ENCODE measurements around the gene KRT9. TPM values are rescaled to one million over a fixed set of nuclear protein-coding genes. Genes with fewer than 3 reads are reported as not detected.
"Not testable (repeated sequence)": the region's sequence is repeated elsewhere in the genome, so short reads cannot be mapped to it uniquely, and the experiment has no call there.

KRT9 gene
- total RNA-seq, 1 donor from 2014 or later: not detected

DNA sequence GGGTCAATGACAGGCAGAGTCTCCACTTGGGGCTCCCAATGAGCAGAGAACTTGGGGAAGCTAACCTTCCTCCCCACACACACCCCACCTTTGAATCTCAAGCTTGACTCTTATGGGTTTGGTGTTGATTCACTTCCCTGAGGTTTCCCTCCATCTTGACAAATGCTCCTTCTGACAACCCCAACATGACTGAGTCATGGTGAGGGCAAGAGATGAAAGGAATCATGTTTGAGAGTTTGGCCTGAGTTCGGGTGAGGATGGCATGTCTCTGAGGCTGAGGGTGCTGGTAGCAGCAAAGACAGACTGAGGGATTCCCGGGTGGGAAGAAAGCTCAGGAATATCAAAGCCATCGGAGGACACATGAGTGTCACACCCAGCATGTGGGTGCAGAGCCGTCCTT, 18.7 kb downstream of the KRT9 start:
- intact Hi-C loops (cut with micrococcal nuclease): no loop called here
- ATAC-seq: no peak
- DNase-seq: no peak

DNA sequence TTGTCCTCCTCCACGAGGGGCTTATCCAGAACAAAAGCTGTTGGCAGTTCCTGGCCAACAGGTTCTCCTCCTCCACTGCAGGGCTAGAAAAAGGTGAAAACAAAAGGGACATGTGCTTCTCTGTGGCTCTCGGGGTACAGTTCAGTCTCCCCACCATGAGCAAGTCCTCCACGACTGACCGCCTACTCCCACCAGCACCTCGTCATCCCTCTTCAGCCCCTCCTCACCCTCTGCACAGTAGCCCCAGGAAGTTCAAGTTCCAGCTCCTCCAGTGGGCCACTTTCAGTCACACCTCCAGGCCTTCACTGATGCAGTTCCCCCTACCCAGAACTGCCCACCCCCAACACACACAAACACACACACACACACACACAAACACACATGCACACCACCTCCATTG, 19.4 kb downstream of the KRT9 start:
- no peak for DNase-seq
- ATAC-seq: no peak
- intact Hi-C loops (cut with micrococcal nuclease): no loop called here

DNA sequence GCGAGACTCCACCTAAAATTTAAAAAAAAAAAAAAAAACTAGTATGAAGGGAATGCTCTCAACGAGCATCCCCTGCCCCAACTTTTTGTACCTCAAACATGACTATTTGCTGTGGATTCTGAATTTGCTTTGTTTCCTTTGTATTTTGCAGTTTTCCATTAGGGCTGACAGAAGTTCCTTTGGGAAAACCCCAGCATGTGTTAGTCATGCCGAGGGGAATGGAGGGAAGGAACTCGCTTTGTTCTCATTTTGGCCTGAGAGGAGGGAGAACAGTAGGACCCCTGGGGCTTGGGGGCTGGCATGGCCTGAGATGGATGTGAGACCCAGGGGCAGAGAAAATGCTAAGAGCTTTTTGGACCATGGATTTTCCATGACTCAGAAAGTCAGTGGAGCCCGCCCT, 20.5 kb downstream of the KRT9 start:
- intact Hi-C loops (cut with micrococcal nuclease): no loop called here
- DNase-seq: no peak
- no peak for ATAC-seq

DNA sequence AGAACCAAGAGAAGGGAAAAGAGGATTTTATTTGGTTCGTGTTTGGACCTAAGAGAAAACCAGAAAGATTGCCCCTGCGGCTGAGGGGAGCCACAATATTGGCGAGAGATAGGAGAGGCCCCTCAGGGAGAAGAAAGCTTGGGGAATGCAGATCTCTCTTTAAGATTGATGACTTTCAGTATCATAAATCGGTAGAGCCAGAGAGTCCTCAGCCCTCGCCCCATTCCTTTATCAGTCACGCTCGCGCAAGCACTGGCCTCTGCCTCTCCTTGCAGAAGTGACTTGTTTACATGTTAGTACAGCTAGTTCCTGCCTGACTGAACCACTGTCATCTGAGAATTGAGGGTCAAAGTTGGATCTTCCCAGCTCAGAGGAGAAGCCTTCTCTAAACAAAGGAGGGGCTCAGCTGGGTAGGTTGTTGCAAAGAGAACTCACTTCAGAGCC, 22.2 kb downstream of the KRT9 start:
- intact Hi-C loops (cut with micrococcal nuclease): loop anchor here (10.0 kb wide), 1 partner anchor 95 kb away; no protein-coding TSS in a partner anchor
- DNase-seq: no peak
- ATAC-seq: no peak

DNA sequence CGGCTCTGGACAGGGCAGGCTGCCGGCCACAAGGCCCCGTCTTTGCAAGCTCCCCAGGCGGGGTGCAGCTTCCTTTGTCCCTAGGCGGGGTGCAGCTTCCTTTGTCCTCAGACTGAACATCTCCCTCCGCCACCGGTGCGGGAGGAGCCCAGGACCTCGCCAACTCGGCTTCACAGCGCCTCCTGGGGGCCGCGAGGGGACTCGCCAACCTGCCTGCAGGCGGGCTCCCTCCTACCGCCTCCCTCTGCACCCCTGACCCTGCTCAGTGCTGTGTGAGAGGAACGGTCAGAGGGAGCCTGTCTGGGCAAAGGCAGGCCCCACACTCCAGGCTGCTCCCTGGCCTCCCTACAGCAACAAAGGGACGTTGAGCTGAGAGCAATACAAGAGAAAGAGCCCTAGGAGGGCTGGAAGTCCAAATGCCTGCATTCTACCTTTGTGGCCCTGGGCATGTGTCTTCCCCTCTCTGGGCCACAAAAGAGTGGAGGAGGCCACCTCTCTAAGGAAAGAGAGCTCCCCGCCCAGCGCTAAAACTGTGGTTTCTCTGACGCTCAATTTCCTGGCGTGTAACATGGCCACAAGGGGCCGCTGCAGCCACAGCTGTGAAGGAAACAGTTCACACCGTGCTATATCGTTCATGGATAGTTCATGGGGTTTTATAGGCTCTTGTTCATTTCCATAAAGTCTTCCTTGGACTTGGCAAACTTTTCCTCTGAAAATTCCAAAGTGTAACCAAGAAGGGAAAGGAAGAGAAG, 22.8 kb downstream of the KRT9 start:
- ATAC-seq (peak; percentile 93), DNase-seq (peak; percentile 89)
- intact Hi-C loops (cut with micrococcal nuclease): loop anchor here (10.0 kb wide), 1 partner anchor 96 kb away; no protein-coding TSS in a partner anchor

DNA sequence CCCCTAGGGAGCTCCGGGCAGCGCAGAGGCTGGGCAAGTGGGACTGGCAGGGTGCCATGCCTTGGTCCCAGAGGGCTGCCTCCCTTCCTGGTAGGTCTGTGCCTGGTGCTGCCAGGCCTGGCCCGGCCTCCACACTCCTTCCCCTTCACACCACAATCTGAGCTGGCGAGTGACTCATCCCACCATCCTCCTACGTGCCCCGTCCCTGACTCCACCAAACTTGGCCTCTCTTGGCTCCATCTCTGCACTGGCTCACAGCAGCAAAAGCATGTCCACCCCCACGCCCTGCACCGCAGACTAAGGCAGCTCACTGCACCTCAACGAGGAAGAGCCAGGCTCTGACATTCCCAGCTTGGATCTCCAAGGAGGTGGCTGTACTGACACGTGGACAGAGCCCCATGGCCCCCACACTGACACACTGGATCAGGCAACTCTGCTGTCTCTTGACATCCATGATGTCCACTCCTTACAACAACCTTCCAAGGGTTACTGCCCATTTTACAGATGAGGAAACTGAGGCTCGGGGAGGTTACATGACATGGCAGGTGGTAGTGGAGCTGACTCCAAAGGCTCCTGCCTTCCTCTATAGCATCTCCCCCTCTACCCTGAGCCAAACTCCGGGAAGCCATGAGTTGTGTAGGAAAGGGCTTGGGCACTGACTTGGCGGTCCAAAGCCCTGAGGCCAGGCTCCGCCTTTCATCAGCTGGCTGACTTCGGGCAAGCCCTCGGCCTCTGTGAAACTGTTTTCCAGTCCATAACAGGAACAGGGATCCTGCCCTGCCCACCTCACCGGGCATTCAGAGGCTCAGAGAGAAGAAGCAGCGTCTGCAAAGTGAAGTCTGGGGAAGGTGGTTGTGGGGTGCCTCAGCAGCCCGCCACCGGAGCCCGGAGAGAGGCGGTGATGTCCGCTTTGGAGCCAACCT, 23.7 kb downstream of the KRT9 start:
- peak; percentile 51 for DNase-seq
- peak; percentile 38 for ATAC-seq
- intact Hi-C loops (cut with micrococcal nuclease): loop anchor here (10.0 kb wide), 1 partner anchor 97 kb away; no protein-coding TSS in a partner anchor

DNA sequence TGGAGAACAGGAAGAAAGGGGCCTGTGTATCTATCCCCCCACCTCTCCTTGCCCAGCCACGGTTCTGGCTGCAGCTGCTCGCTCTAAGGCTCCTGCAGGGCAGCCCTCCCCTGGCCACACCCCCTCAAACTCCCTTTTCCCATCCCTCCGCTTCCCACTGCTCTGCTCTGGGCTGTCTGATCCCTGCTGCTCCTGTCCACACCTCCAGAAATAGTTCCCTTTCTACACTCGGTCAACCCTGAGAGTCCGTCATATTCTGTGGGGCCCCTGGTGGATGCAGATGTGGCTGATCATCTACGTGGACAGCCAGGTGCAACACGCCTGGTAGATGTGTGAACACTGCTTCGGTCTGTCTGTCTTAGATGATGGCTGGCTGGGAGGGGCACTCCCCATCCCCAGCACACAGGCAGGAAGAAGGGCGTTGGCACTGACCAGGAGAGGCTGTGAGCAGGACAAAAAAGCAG, 24.4 kb downstream of the KRT9 start:
- DNase-seq: no peak
- ATAC-seq: no peak
- intact Hi-C loops (cut with micrococcal nuclease): loop anchor here (10.0 kb wide), 1 partner anchor 97 kb away; no protein-coding TSS in a partner anchor

DNA sequence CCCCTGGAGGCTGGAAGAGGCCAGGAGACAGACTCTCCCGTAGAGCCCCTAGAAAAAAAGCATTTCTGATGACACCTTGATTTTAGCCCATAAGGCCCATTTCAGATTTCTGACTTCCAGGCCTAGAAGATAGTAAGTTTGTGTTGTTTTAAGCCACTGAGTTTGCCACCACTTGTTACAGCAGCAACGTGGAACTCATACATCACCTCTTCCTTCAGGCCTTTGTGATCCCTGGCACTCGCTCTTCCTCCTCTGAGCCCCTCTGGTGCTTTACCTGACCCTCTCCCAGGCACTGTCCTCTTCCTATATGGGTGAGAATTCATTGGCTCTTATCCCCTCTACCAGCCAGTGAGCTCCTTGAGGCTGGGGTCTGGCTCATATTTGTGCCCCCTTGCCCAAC, 25.0 kb downstream of the KRT9 start:
- intact Hi-C loops (cut with micrococcal nuclease): loop anchor here (10.0 kb wide), 1 partner anchor 98 kb away; no protein-coding TSS in a partner anchor
- ATAC-seq: no peak
- DNase-seq: no peak

DNA sequence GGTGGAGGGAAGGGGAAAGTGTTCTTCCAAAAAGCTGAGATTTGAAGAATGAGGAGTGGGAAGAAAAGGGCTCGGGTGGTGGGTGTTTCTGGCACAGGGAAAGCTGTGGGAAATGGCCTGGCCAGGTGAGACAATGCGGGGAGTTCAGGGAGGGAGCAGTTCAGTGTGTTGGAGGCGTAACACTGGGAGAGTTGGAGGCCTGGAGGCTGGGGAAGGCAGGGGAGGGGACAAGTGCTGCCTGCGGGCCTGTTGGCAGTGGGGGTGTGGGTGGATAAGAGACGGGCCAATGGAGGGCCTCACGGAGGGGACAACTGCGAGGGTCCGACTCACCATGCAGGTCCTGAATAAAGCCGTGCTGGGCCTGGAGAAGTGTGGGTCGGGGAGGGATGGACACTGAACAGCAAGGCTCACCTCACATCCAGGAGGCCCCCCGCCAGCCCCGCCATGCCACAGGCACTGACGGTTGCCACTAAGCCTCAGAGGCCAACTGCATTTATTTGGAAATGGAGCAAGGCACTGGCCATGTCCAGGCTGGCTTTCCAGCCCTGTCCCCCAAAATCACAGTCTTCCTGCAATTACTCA, 25.9 kb downstream of the KRT9 start:
- no peak for ATAC-seq
- intact Hi-C loops (cut with micrococcal nuclease): loop anchor here (10.0 kb wide), 1 partner anchor 99 kb away; no protein-coding TSS in a partner anchor
- no peak for DNase-seq

DNA sequence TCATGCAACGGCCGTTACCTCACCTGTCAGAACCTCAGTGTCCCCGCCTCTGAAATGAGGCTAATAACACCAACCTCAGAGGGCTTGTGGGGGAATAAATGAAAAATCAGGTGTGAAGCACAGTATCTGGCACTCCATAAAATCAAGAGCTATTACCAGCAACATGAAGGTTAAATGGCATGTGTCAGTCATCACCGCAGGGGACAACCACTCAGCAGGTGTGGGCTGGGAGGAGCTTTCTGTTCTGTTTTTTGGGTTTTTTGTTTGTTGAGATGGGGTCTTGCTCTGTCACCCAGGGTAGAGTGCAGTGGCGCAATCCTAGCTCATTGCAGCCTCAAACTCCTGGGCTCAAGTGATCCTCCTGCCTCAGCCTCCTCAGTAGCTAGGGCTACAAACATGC, 26.9 kb downstream of the KRT9 start:
- intact Hi-C loops (cut with micrococcal nuclease): loop anchor here (10.0 kb wide), 1 partner anchor 100 kb away; no protein-coding TSS in a partner anchor
- DNase-seq: no peak
- ATAC-seq: no peak

DNA sequence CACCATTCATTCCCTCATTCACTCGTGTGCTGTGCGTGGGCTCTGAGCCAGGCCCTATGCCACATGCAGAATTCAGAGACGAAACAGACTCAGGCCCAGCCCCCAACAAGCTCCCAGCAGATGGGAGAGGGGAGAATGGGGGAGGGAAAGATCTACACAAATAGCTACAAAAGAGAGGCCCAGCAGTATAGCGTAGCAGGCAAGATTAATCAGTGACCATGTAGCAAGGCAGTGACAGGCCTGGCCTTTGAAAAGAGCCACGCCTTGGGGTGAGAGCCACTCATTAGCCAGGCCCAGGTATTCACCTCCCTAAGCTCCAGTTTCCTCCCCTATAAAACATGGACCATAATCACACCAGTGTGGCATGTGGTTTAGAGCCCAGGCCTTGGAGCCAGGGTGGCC, 27.4 kb downstream of the KRT9 start:
- no peak for ATAC-seq
- DNase-seq: no peak
- intact Hi-C loops (cut with micrococcal nuclease): loop anchor here (10.0 kb wide), 1 partner anchor 100 kb away; no protein-coding TSS in a partner anchor

DNA sequence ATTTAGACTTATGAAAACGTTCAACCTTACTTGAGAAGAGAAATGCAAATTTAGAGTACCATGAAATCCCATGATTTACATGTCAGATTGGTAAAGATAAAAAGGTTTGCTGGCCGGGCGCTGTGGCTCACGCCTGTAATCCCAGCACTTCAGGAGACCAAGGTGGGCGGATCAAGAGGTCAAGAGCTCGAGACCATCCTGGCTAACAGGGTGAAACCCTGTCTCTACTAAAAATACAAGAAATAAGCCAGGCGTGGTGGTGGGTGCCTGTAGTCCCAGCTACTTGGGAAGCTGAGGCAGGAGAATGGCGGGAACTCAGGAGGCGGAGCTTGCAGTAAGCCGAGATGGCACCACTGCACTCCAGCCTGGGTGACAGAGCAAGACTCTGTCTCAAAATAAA, 29.1 kb downstream of the KRT9 start:
- DNase-seq, ATAC-seq: not testable (repeated sequence)
- intact Hi-C loops (cut with micrococcal nuclease): loop anchor here (10.0 kb wide), 1 partner anchor 102 kb away; no protein-coding TSS in a partner anchor

DNA sequence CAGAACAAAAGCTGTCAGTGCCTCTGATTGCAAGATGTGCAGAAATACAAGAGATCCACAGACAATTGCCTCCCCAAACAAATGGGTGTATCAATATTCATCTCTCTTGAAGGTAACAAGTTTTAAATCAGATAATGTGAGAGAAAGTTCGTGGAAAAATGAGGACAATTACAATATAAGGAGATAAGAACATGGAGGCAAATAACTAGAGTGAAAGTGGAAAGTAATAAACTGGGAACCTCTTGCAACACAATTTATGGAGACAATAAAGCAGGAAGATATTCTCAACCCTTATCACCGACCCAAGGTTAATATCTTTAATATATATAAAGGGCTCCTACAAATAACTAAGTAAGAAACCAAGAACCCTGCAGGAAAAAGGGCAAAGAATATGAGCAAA, 29.5 kb downstream of the KRT9 start:
- DNase-seq (no peak), ATAC-seq (no peak)
- intact Hi-C loops (cut with micrococcal nuclease): loop anchor here (10.0 kb wide), 1 partner anchor 102 kb away; no protein-coding TSS in a partner anchor

DNA sequence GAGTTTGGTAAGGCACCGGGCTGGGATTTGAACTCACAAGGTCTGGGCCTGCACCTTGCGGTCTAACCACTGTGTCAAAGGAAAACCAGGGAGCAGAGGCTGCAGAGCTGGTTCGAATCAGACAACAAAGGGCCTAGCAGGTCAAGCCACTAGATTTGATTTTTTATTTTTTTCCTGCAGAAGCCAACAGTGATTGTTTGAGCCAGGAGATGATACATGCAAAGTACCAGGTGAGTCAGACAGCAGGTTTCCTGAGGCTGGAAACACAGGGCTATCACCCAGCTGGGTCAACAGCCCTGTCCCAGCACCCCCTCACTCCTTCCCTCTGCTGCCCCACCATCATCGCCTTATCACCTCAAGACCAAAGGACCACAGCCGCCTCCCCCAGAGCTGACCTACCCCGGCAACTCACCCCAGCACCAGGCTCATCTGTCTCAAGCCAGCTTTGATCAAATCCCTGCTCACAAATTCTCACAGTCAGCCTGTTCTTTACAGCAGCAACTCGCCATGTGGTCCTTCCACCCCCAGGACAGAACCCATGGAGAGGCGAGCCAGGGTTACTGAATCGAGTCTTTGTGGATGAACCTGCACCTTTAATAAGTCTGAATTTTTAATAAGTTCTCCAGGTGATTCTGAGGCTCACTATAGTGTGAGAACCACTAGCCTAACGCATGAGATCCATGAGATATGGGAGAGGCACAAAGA, 30.8 kb downstream of the KRT9 start:
- intact Hi-C loops (cut with micrococcal nuclease): loop anchor here (10.0 kb wide), 1 partner anchor 104 kb away; no protein-coding TSS in a partner anchor
- no peak for ATAC-seq
- no peak for DNase-seq

DNA sequence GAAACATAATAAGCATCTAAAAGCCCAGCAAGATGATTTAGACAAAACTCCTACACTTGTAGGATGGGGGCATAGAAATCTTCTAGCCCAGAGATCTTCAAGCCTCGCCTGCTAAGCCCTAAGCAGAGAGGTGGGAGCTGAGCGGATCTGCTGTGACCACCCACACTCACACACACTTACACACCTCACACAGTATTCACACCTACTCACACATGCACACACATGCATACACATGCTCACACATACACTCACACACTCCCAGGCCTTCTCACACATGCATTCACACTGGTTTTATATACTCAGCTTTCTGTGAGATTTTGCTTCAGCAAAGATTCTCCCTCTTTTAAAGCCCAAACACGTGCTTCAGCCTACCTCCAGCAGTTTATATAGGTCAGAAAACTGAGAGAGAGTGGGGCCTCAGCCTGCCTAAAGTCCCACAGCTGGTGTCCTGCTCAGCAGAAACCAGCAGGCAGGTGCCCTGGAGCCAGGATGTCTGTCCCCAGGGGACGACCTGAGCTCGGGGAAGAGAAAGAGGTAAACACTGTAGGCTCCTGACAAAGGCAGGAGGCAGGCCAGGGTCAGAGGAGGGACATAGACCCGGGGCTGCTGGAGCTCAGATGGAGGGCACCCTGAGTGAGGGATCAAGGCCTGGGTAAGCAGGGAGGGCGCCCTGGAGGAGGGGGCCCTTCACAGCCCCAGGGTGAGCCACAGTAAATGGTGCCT, 31.7 kb downstream of the KRT9 start:
- no peak for DNase-seq
- ATAC-seq: no peak
- intact Hi-C loops (cut with micrococcal nuclease): loop anchor here (10.0 kb wide), 1 partner anchor 105 kb away; no protein-coding TSS in a partner anchor

DNA sequence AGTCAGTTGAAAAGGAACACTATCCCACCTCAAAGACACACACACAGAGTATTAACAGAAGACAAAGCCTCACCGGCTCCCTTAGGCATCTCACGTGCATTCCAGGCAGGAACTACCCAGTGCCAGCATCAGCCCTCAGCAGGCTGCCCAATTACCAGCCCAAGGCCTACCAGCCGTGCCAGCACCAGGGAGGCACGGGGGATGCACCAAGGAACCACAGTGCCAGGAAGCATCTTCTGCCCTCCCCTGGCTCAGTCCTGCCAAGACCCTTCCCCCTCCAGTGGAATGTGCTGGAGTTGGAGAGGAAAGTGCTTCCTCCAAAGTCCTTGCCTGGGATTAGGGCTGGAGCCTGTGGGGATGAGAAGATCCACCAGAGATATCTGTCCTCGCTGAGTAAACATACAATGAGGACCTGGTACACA, 32.8 kb downstream of the KRT9 start:
- no peak for DNase-seq
- ATAC-seq: no peak
- intact Hi-C loops (cut with micrococcal nuclease): no loop called here

DNA sequence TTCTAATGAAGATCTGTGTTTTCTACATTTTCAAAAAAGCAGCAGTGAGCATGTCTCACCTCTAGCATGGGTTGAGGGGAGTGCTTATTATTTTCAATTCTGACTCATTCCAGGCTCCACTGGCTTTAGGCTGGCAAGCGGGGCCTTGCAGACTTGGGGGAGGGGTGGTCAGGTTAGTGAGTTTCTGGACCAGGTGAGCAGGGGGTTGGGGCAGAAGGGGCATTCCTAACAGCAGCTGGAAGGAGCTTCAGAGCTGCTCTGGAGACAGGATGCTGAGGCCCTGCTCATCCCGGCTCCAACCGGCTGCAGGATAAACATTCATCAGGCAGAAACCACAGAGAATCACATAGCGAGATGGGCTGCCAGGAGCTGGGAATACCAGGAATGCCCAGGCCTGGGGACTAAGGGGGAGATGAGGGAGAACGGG, 33.3 kb downstream of the KRT9 start:
- intact Hi-C loops (cut with micrococcal nuclease): no loop called here
- no peak for ATAC-seq
- no peak for DNase-seq

DNA sequence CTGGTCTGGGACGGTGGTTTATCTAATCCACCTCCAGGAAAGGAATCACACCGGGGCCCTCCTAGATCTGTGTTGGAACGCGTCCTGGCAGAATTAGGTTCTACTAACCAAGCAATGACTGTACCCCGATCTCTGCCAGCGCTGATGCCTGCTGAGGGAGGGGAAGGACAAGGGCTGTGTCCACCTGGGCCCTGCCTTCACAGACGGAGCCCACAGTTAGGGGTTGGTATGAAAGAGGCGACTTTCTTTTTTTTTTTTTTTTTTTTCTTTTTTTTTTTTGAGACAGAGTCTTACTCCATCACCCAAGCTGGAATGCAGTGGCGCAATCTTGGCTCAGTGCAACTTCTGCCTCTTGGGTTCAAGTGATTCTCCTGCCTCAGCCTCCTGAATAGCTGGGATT, 33.9 kb downstream of the KRT9 start:
- DNase-seq (no peak), ATAC-seq (no peak)
- intact Hi-C loops (cut with micrococcal nuclease): no loop called here
